22Rv1 (cell line): ENCODE measurements around the gene ZNF181.

ENCODE experiments used
- CTCF ChIP-seq: fragments of 450-650 bp; IDR thresholded peaks from 2 replicates; pipeline ENCODE4 v1.5.1; 2017; ENCODE audit warnings: mild to moderate bottlenecking
- ZFX ChIP-seq: fragments of 450-650 bp; IDR thresholded peaks from 2 replicates; pipeline ENCODE4 v1.6.1; 2017; ENCODE audit warnings: antibody characterized with exemption, borderline replicate concordance

DNA sequence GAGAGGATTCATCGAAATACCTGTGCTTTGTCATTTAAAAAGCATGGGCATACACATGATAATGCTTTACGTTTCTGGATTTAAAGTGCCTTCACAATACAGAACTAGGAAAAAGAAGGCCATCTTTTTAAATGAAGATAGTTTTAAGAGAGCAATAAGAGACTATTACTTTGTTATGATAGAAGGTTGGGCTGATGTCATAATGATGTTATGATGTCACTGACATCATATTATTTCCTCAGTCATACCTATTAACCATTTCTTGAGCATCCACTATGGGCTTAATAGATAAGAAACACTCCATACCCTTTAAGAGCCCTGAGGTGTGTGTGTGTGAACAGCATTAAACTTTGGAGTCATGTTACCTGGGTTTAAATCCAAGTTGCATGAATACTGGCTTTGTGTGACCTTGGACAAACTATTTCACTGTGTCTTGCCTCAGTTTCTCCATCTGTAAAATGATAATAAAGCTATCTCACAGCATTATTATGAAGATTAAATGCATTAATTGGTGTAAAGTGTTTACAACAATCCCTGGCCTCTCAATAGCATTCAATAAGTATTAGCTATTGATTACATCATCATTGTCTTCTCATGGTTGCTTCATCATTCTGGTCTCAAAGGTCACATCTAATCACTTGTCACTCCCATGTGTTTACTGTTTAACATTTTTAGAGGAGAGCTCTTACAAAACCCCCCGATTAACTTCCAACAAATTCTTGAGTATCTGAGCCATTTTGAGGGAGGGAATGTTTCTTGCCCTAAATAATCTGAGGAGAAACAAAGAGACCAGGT lies 11.1 kb downstream of the ZNF181 start:
- TF ChIP-seq CTCF (no peak), ZFX (no peak)
